GM12801 (cell line): ENCODE data around the gene SIX3.

Experiments used
- CTCF ChIP-seq: IDR thresholded peaks from one replicate; pipeline ENCODE4 v1.5.1; 2011; ENCODE audit warnings: control low read depth; ENCODE audit not compliant: insufficient read length; ENCODE audit errors: extremely low read depth

Gene SIX3

DNA sequence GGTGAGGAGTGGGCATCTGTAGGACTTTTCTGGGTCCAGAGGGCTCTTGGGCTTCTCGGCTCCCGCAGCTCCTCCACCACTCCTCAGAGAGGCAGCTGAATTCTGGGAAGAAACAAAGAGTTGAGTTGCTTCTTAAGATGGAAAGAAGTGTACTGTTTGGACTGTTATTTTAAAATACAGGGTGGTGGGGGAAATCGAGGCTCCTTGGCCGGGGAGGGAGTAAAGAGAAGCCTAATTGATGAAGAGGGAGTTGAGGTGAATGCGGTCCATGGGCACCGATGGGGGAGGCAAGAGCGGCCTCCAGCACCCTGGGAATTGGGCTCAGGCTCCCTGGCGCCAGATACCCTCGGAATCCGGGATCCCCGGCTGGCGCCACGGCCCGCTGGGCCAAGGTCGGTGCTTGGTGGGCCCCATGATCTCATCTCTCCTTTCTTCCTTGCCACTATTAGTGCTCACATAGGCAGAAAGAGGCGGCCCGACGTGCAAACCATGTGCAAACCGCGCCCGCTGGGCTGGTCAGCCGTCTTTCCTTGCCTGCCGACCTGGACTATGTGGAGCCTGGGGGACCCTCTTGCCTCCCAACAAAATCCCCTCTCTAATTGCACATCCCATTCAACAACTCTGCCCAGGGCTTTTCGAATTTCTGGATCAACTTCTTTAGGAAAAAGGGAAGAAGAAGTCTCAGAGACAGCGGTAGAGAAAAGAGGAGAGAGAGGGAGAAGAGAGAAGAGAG, 604 bp upstream of the SIX3 start:
- no peak for TF ChIP-seq CTCF

DNA sequence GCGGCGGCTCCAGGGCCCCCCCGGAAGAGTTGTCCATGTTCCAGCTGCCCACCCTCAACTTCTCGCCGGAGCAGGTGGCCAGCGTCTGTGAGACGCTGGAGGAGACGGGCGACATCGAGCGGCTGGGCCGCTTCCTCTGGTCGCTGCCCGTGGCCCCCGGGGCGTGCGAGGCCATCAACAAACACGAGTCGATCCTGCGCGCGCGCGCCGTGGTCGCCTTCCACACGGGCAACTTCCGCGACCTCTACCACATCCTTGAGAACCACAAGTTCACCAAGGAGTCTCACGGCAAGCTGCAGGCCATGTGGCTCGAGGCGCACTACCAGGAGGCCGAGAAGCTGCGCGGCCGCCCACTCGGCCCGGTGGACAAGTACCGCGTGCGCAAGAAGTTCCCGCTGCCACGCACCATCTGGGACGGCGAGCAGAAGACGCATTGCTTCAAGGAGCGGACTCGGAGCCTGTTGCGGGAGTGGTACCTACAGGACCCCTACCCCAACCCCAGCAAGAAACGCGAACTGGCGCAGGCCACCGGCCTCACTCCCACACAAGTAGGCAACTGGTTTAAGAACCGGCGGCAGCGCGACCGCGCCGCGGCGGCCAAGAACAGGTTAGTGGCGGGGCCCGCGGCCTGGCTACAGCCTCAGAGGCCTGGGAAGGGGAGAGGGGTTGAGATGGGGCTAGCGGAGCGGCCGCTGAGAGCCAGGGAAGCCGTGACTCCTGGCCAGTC, 965 bp downstream of the SIX3 start:
- TF ChIP-seq CTCF, result no peak

GRCh38 chr2:44943031-44943692, 1.7 kb downstream of the SIX3 start:
- no peak for TF ChIP-seq CTCF

- no peak for TF ChIP-seq CTCF
These were observed 2.2 kb downstream of the SIX3 start for GRCh38 chr2:44943693-44944101.

- TF ChIP-seq CTCF, result no peak
These were observed 2.8 kb downstream of the SIX3 start for GRCh38 chr2:44944102-44944951.

DNA sequence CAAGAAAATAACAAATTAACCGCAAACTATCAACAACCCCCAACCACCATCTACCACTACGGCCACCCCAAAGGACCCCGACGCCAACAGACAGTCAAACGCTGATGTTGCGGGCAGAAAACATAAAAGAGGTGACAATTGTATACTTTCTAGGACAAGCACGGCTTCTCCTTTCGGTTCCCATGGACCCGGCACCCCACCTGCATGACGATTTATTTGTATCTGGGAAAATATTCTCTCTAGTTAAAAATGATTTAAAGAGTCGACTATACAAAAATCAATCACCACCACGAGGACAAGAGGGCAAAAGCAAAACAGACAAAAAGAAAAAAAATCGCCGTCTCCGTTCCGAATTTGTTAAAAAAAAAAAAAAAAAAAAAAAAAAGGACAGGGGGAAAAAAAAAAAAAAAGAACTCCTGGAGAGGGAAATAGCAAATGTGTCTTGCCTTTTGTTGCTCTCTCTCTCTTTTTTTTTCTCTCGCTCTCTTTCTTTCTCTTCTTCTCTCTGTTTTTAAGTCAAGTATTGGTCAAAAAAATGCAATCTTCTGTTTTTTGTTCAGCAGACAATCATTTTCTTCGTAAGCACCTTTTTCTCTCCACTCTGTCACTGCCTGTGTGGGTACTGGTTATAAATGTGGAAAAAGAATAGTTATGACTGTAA, 3.6 kb downstream of the SIX3 start:
- no peak for TF ChIP-seq CTCF
